HepG2 (cell line): ENCODE data around the gene TYMS.
A peak's percentile ranks its signal among the peaks of the same experiment; 100 is the strongest.

ENCODE experiments used
- BCLAF1 ChIP-seq: fragments of 450-650 bp; IDR thresholded peaks from 2 replicates; pipeline ENCODE4 v1.6.1; 2017; ENCODE audit warnings: mild to moderate bottlenecking
- ELF4 ChIP-seq: sonication (generic); formaldehyde crosslinking; IDR thresholded peaks from 2 replicates; pipeline ENCODE4 v1.5.0; 2020; ENCODE audit warnings: missing genetic modification reagents, mild to moderate bottlenecking, moderate library complexity, borderline replicate concordance
- HDAC2 ChIP-seq: sonication (generic); formaldehyde crosslinking; IDR thresholded peaks from 2 replicates; pipeline ENCODE4 v1.4.0; 2020; ENCODE audit warnings: missing genetic modification reagents
- SP1 ChIP-seq, 2 experiments: fragments of 450-650 bp in 1 of 2; sonication (generic) in 1 of 2; formaldehyde crosslinking in 1 of 2; IDR thresholded peaks; 2 replicates each; pipeline versions ENCODE4 v1.4.0 to v1.6.1; 2016 to 2020; ENCODE audit warnings: missing genetic modification reagents in 1 of 2
- TP53 ChIP-seq: sonication (generic); formaldehyde crosslinking; conservative IDR thresholded peaks from 2 replicates; pipeline ENCODE4 v1.4.0; 2020; ENCODE audit warnings: missing genetic modification reagents
- ZNF674 ChIP-seq: sonication (generic); formaldehyde crosslinking; IDR thresholded peaks from 2 replicates; pipeline ENCODE4 v1.5.0; 2020; ENCODE audit warnings: low read depth, mild to moderate bottlenecking, missing genetic modification reagents
- TF ChIP-seq, protein P1 (sequence below): IDR thresholded peaks from 2 replicates; pipeline ENCODE4 v1.6.1; 2016; ENCODE audit warnings: mild to moderate bottlenecking

DNA sequence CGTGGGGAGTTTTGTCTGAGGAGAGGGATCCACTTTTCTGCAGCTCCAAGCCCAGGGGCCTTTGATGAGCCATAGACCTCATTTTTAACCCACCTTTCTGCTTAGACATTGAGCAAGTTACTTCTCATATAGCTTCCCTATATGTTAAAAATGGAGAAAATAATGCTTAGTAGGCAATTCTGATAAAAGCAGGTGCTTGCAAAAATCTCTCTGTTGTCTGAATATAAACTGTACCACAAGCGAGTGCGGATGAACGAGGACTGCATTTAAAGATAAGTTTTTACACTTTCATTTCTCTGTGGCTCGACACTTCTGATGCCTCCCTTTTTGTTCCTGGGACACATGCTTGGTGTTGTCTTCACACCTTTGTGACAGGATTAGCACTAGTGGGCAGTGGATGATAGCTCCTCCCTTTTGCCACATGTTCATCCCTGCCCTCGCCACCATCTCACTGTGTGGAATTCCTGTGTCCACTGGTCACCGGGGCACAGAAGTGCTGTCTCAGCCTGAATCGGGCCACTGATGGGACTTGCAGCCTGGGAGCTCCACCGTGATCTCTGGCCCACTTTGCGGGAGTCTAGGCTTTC is 1.6 kb downstream of the TYMS start:
- TF ChIP-seq SP1 (IDR thresholded peaks at IDR 0.05) (no peak), SP1 (CRISPR knock-in tag; IDR thresholded peaks at IDR 0.05) (no peak), ELF4 (no peak), BCLAF1 (no peak), TP53 (CRISPR knock-in tag) (0 out of 2 replicates have a peak, but pooled peaks have one; percentile 24), ZNF674 (CRISPR knock-in tag) (no peak), HDAC2 (CRISPR knock-in tag) (no peak)
- TF ChIP-seq, protein P1, sequence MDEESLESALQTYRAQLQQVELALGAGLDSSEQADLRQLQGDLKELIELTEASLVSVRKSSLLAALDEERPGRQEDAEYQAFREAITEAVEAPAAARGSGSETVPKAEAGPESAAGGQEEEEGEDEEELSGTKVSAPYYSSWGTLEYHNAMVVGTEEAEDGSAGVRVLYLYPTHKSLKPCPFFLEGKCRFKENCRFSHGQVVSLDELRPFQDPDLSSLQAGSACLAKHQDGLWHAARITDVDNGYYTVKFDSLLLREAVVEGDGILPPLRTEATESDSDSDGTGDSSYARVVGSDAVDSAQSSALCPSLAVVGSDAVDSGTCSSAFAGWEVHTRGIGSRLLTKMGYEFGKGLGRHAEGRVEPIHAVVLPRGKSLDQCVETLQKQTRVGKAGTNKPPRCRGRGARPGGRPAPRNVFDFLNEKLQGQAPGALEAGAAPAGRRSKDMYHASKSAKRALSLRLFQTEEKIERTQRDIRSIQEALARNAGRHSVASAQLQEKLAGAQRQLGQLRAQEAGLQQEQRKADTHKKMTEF = no peak
